ENCODE data around the gene KLHDC4.

DNA sequence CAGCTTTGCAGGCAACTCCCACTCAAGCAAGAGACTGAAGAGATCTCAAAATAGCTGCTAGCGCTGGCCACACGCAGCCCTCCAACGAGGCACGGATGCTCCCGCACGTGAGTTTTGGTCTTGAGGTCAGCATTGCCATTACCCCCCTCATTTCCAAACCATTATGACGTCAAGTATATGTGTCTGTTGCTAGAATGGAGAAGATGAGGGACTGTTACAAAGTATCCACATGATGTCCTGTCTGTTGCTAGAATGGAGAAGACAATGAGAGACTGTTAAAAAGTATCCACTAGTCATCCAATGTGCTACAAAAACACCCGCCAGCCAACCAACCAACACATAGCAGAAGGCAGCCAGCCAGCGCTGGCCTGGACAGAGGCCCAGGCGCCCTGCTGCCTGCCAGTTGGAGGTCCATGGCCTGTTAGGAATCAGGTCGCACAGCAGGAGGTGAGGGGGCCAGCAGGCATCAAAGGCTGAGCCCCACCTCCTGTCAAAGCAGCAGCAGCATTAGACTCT lies 24.8 kb downstream of the KLHDC4 start:
- TF ChIP-seq, protein P1, sequence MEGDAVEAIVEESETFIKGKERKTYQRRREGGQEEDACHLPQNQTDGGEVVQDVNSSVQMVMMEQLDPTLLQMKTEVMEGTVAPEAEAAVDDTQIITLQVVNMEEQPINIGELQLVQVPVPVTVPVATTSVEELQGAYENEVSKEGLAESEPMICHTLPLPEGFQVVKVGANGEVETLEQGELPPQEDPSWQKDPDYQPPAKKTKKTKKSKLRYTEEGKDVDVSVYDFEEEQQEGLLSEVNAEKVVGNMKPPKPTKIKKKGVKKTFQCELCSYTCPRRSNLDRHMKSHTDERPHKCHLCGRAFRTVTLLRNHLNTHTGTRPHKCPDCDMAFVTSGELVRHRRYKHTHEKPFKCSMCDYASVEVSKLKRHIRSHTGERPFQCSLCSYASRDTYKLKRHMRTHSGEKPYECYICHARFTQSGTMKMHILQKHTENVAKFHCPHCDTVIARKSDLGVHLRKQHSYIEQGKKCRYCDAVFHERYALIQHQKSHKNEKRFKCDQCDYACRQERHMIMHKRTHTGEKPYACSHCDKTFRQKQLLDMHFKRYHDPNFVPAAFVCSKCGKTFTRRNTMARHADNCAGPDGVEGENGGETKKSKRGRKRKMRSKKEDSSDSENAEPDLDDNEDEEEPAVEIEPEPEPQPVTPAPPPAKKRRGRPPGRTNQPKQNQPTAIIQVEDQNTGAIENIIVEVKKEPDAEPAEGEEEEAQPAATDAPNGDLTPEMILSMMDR (conservative IDR thresholded peaks at IDR 0.05; ENCODE audit: low read depth, low read length): no peak
- TF ChIP-seq BHLHE40 (IDR thresholded peaks at IDR 0.05; ENCODE audit: low read depth, low read length) (no peak), RAD21 (IDR thresholded peaks at IDR 0.05; ENCODE audit: low read length) (no peak), RCOR1 (IDR thresholded peaks at IDR 0.05; ENCODE audit: insufficient replicate concordance, low read length) (no peak), POLR2A (IDR thresholded peaks at IDR 0.05; ENCODE audit: low read depth, low read length) (no peak), MXI1 (IDR thresholded peaks at IDR 0.05; ENCODE audit: borderline replicate concordance, low read depth, low read length) (no peak), CEBPB (IDR thresholded peaks at IDR 0.05; ENCODE audit: low read depth, low read length) (no peak), SMC3 (IDR thresholded peaks at IDR 0.05; ENCODE audit: low read depth, low read length) (no peak), CHD1 (IDR thresholded peaks at IDR 0.05; ENCODE audit: low read depth, low read length) (no peak), NFE2L2 (IDR thresholded peaks at IDR 0.05; ENCODE audit: low read depth, low read length) (no peak), FOS (IDR thresholded peaks at IDR 0.05; ENCODE audit: low read depth, low read length) (no peak)
- TF ChIP-seq, protein P2, sequence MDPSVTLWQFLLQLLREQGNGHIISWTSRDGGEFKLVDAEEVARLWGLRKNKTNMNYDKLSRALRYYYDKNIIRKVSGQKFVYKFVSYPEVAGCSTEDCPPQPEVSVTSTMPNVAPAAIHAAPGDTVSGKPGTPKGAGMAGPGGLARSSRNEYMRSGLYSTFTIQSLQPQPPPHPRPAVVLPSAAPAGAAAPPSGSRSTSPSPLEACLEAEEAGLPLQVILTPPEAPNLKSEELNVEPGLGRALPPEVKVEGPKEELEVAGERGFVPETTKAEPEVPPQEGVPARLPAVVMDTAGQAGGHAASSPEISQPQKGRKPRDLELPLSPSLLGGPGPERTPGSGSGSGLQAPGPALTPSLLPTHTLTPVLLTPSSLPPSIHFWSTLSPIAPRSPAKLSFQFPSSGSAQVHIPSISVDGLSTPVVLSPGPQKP (IDR thresholded peaks at IDR 0.05; ENCODE audit: borderline replicate concordance, low read depth, low read length): no peak
- TF ChIP-seq, protein P3, sequence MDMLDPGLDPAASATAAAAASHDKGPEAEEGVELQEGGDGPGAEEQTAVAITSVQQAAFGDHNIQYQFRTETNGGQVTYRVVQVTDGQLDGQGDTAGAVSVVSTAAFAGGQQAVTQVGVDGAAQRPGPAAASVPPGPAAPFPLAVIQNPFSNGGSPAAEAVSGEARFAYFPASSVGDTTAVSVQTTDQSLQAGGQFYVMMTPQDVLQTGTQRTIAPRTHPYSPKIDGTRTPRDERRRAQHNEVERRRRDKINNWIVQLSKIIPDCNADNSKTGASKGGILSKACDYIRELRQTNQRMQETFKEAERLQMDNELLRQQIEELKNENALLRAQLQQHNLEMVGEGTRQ (IDR thresholded peaks at IDR 0.05; ENCODE audit: low read depth, low read length): no peak

All from IMR-90 (cell line).